Stimulated activated CD4-positive, alpha-beta T cell treated with anti-CD3 and anti-CD28 coated beads, TNF-alpha, amount 100 ng/mL, for 1 hour (primary cell): ENCODE measurements around the gene CTNNA2.

Experiments used
- DNase-seq, 3 donors: peaks; one replicate each; pipeline ENCODE4 v3.0.0-alpha.2; 2020; ENCODE audit warnings: low read depth in 3 of 3, low spot score in 1 of 3

Gene CTNNA2

GRCh38 chr2:80519121-80519643, 1006.3 kb downstream of the CTNNA2 start:
- DNase-seq: no peak

GRCh38 chr2:80519699-80520291, 1006.9 kb downstream of the CTNNA2 start:
- no peak for DNase-seq

GRCh38 chr2:80525152-80525551, 1012.3 kb downstream of the CTNNA2 start:
- no peak for DNase-seq

GRCh38 chr2:80527119-80527518, 1014.3 kb downstream of the CTNNA2 start:
- DNase-seq: no peak

- no peak for DNase-seq
Measured at GRCh38 chr2:80529466-80530165, 1016.8 kb downstream of the CTNNA2 start.

- DNase-seq: no peak
Measured at GRCh38 chr2:80530442-80531064, 1017.7 kb downstream of the CTNNA2 start.

GRCh38 chr2:80531319-80531718, 1018.5 kb downstream of the CTNNA2 start:
- DNase-seq: no peak

GRCh38 chr2:80545420-80546210, 1032.8 kb downstream of the CTNNA2 start:
- no peak for DNase-seq

GRCh38 chr2:80546766-80547165, 1033.9 kb downstream of the CTNNA2 start:
- DNase-seq: no peak

- DNase-seq: no peak
Measured at GRCh38 chr2:80547344-80547743, 1034.5 kb downstream of the CTNNA2 start.

GRCh38 chr2:80548469-80548868, 1035.6 kb downstream of the CTNNA2 start:
- DNase-seq: no peak

- no peak for DNase-seq
Measured at GRCh38 chr2:80549901-80550300, 1037.0 kb downstream of the CTNNA2 start.

GRCh38 chr2:80560326-80560725, 1047.5 kb downstream of the CTNNA2 start:
- DNase-seq: no peak

GRCh38 chr2:80568011-80568410, 1055.2 kb downstream of the CTNNA2 start:
- DNase-seq: no peak

- DNase-seq: no peak
Measured at GRCh38 chr2:80573167-80573566, 1060.3 kb downstream of the CTNNA2 start.

- no peak for DNase-seq
Measured at GRCh38 chr2:80573950-80574349, 1061.1 kb downstream of the CTNNA2 start.

GRCh38 chr2:80579756-80580155, 1066.9 kb downstream of the CTNNA2 start:
- DNase-seq: no peak

- no peak for DNase-seq
Measured at GRCh38 chr2:80591233-80591632, 1078.4 kb downstream of the CTNNA2 start.

- DNase-seq: no peak
Measured at GRCh38 chr2:80592106-80592505, 1079.3 kb downstream of the CTNNA2 start.

- no peak for DNase-seq
Measured at GRCh38 chr2:80610108-80610507, 1097.3 kb downstream of the CTNNA2 start.

GRCh38 chr2:80621656-80622055, 1108.8 kb downstream of the CTNNA2 start:
- DNase-seq: no peak
